Activated CD8-positive, alpha-beta memory T cell treated with anti-CD3 and anti-CD28 coated beads, Interleukin-2, amount 10 ng/mL, durations not matched to agents 7 days and 5 days (primary cell): Measurements from ENCODE around the gene WNK1. TPM values are rescaled to one million over a fixed set of nuclear protein-coding genes. Genes with fewer than 3 reads are reported as not detected.

Experiments
- ATAC-seq: fragments of 150-1000 bp; cut with Tn5 transposase; one replicate; pipeline ENCODE4 v1.10.0; 2021; ENCODE audit warnings: moderate library complexity
- CTCF ChIA-PET: fragments of 350-600 bp; sonication (Branson Sonifier 250); formaldehyde crosslinking; loops from one replicate; lab custom pipeline; 2021; ENCODE audit warnings: antibody characterized with exemption; lab: Charles Lee
- DNase-seq: peaks from one replicate; pipeline ENCODE4 v3.0.0-alpha.2; 2020
- H3K27ac Mint-ChIP-seq: one replicate; pipeline ENCODE4 v1.8.0; 2021; ENCODE audit warnings: mild to moderate bottlenecking, mixed read lengths
- H3K27me3 Mint-ChIP-seq: one replicate; pipeline ENCODE4 v1.8.0; 2021; ENCODE audit warnings: mixed read lengths
- H3K36me3 Mint-ChIP-seq: one replicate; pipeline ENCODE4 v1.8.0; 2021; ENCODE audit warnings: mild to moderate bottlenecking, mixed read lengths
- H3K4me1 Mint-ChIP-seq: one replicate; pipeline ENCODE4 v1.8.0; 2021; ENCODE audit warnings: mixed read lengths
- H3K4me3 Mint-ChIP-seq: one replicate; pipeline ENCODE4 v1.8.0; 2021; ENCODE audit warnings: mild to moderate bottlenecking, moderate library complexity, mixed read lengths
- H3K9me3 Mint-ChIP-seq: one replicate; pipeline ENCODE4 v1.8.0; 2022; ENCODE audit warnings: low read depth, mixed read lengths
- total RNA-seq, 2 experiments: library from RNA; stranded (reverse); gene quantifications; one replicate each; pipeline ENCODE4 v1.2.3, GENCODE V29; 2021

WNK1 gene
- total RNA-seq, 2 experiments from 2014 or later: 199 to 211 TPM

- H3K9me3 Mint-ChIP-seq: no peaks in the 10 kb centered on the region
- no peak for ATAC-seq
- no peak for DNase-seq
- CTCF ChIA-PET: interaction anchor here (1.4 kb wide), 1 partner anchor 8 kb away, joined by 3 read pairs; no protein-coding TSS in a partner anchor
- H3K4me1 Mint-ChIP-seq: peaks cover 6% of the 10 kb centered on the region
- H3K27ac Mint-ChIP-seq: no peak overlapping the region
- H3K36me3 Mint-ChIP-seq: peaks cover 29% of the 10 kb centered on the region
- H3K27me3 Mint-ChIP-seq: no peaks in the 10 kb centered on the region
- H3K4me3 Mint-ChIP-seq: no peak overlapping the region
Measured at GRCh38 chr12:868722-869121, 116.3 kb downstream of the WNK1 start.

GRCh38 chr12:870378-870777, 118.0 kb downstream of the WNK1 start:
- H3K4me1 Mint-ChIP-seq: peaks cover 12% of the 10 kb centered on the region
- no peaks in the 10 kb centered on the region for H3K27me3 Mint-ChIP-seq
- no peaks in the 10 kb centered on the region for H3K9me3 Mint-ChIP-seq
- CTCF ChIA-PET: interaction anchor here (0.8 to 1.0 kb wide), 2 partner anchors 9 to 24 kb away, joined by 3 read pairs; no protein-coding TSS in a partner anchor
- ATAC-seq (peak; percentile 53), DNase-seq (no peak)
- no peak overlapping the region for H3K4me3 Mint-ChIP-seq
- H3K36me3 Mint-ChIP-seq: peaks cover 29% of the 10 kb centered on the region
- no peak overlapping the region for H3K27ac Mint-ChIP-seq

GRCh38 chr12:873954-874353, 121.6 kb downstream of the WNK1 start:
- ATAC-seq: peak; percentile 53
- Mint-ChIP-seq H3K4me3 (no peak overlapping the region), H3K36me3 (peaks cover 24% of the 10 kb centered on the region), H3K27ac (no peak overlapping the region), H3K4me1 (peaks cover 12% of the 10 kb centered on the region), H3K27me3 (no peaks in the 10 kb centered on the region), H3K9me3 (no peaks in the 10 kb centered on the region)
- DNase-seq: no peak
- CTCF ChIA-PET: interaction anchor here (0.9 to 1.7 kb wide), 6 partner anchors 12 to 327 kb away, joined by 3 to 5 read pairs (median 3); partner anchors contain the start of gene RAD52

- H3K27me3 Mint-ChIP-seq: no peaks in the 10 kb centered on the region
- no peaks in the 10 kb centered on the region for H3K9me3 Mint-ChIP-seq
- CTCF ChIA-PET: interaction anchor here (0.6 to 1.0 kb wide), 3 partner anchors 65 to 547 kb away, joined by 3 to 4 read pairs (median 3); no protein-coding TSS in a partner anchor
- H3K4me3 Mint-ChIP-seq: no peak overlapping the region
- peaks cover 10% of the 10 kb centered on the region for H3K4me1 Mint-ChIP-seq
- H3K27ac Mint-ChIP-seq: no peak overlapping the region
- ATAC-seq (no peak), DNase-seq (no peak)
- H3K36me3 Mint-ChIP-seq: peaks cover 50% of the 10 kb centered on the region
Measured at GRCh38 chr12:879641-880040, 127.3 kb downstream of the WNK1 start.

- Mint-ChIP-seq H3K27me3 (no peaks in the 10 kb centered on the region), H3K4me3 (no peak overlapping the region), H3K9me3 (no peaks in the 10 kb centered on the region), H3K36me3 (peaks cover 59% of the 10 kb centered on the region), H3K4me1 (peaks cover 10% of the 10 kb centered on the region), H3K27ac (no peak overlapping the region)
- DNase-seq: no peak
- ATAC-seq: no peak
- CTCF ChIA-PET: interaction anchor here (1.0 kb wide), 1 partner anchor 66 kb away, joined by 4 read pairs; no protein-coding TSS in a partner anchor
Measured at GRCh38 chr12:880656-881055, 128.3 kb downstream of the WNK1 start.

- Mint-ChIP-seq H3K27me3 (no peaks in the 10 kb centered on the region), H3K4me3 (no peak overlapping the region), H3K9me3 (no peaks in the 10 kb centered on the region), H3K27ac (no peak overlapping the region), H3K4me1 (peaks cover 10% of the 10 kb centered on the region), H3K36me3 (peaks cover 67% of the 10 kb centered on the region)
- ATAC-seq (no peak), DNase-seq (no peak)
- CTCF ChIA-PET: interaction anchor here (1.5 kb wide), 1 partner anchor 24 kb away, joined by 4 read pairs; no protein-coding TSS in a partner anchor
Measured at GRCh38 chr12:884746-885414, 132.5 kb downstream of the WNK1 start.

DNA sequence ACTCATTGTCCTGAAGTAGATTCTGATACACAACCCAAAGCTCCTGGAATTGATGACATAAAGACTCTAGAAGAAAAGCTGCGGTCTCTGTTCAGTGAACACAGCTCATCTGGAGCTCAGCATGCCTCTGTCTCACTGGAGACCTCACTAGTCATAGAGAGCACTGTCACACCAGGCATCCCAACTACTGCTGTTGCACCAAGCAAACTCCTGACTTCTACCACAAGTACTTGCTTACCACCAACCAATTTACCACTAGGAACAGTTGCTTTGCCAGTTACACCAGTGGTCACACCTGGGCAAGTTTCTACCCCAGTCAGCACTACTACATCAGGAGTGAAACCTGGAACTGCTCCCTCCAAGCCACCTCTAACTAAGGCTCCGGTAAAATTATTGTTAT, 133.3 kb downstream of the WNK1 start:
- Mint-ChIP-seq H3K27me3 (no peaks in the 10 kb centered on the region), H3K27ac (no peak overlapping the region), H3K9me3 (no peaks in the 10 kb centered on the region), H3K36me3 (peaks cover 65% of the 10 kb centered on the region), H3K4me3 (no peak overlapping the region), H3K4me1 (peaks cover 10% of the 10 kb centered on the region)
- CTCF ChIA-PET: interaction anchor here (1.5 kb wide), 1 partner anchor 25 kb away, joined by 4 read pairs; no protein-coding TSS in a partner anchor
- DNase-seq: no peak
- ATAC-seq: no peak

- DNase-seq: no peak
- Mint-ChIP-seq H3K36me3 (peaks cover 61% of the 10 kb centered on the region), H3K27ac (no peak overlapping the region), H3K4me3 (no peak overlapping the region), H3K9me3 (no peaks in the 10 kb centered on the region), H3K4me1 (peaks cover 9% of the 10 kb centered on the region), H3K27me3 (no peaks in the 10 kb centered on the region)
- ATAC-seq: no peak
- CTCF ChIA-PET: no interaction called here
Measured at GRCh38 chr12:886206-886605, 133.8 kb downstream of the WNK1 start.

GRCh38 chr12:894226-894625, 141.8 kb downstream of the WNK1 start:
- no peaks in the 10 kb centered on the region for H3K4me1 Mint-ChIP-seq
- H3K27me3 Mint-ChIP-seq: no peaks in the 10 kb centered on the region
- no peak overlapping the region for H3K4me3 Mint-ChIP-seq
- ATAC-seq (no peak), DNase-seq (no peak)
- peaks cover 39% of the 10 kb centered on the region for H3K36me3 Mint-ChIP-seq
- CTCF ChIA-PET: interaction anchor here (0.7 to 1.7 kb wide), 5 partner anchors 12 to 324 kb away, joined by 3 to 5 read pairs (median 4); no protein-coding TSS in a partner anchor
- H3K9me3 Mint-ChIP-seq: no peaks in the 10 kb centered on the region
- no peak overlapping the region for H3K27ac Mint-ChIP-seq

- H3K27ac Mint-ChIP-seq: no peak overlapping the region
- CTCF ChIA-PET: no interaction called here
- DNase-seq (no peak), ATAC-seq (no peak)
- no peak overlapping the region for H3K4me3 Mint-ChIP-seq
- H3K36me3 Mint-ChIP-seq: peaks cover 46% of the 10 kb centered on the region
- no peaks in the 10 kb centered on the region for H3K4me1 Mint-ChIP-seq
- H3K27me3 Mint-ChIP-seq: no peaks in the 10 kb centered on the region
- no peaks in the 10 kb centered on the region for H3K9me3 Mint-ChIP-seq
Measured at GRCh38 chr12:896031-896430, 143.7 kb downstream of the WNK1 start.

GRCh38 chr12:897386-897785, 145.0 kb downstream of the WNK1 start:
- H3K27ac Mint-ChIP-seq: no peak overlapping the region
- H3K4me3 Mint-ChIP-seq: no peak overlapping the region
- no peak for ATAC-seq
- DNase-seq: no peak
- no peaks in the 10 kb centered on the region for H3K27me3 Mint-ChIP-seq
- H3K9me3 Mint-ChIP-seq: no peaks in the 10 kb centered on the region
- CTCF ChIA-PET: interaction anchor here (1.1 kb wide), 1 partner anchor 20 kb away, joined by 4 read pairs; no protein-coding TSS in a partner anchor
- peaks cover 2% of the 10 kb centered on the region for H3K4me1 Mint-ChIP-seq
- peaks cover 51% of the 10 kb centered on the region for H3K36me3 Mint-ChIP-seq

- Mint-ChIP-seq H3K4me1 (peaks cover 38% of the 10 kb centered on the region), H3K4me3 (no peak overlapping the region), H3K9me3 (no peaks in the 10 kb centered on the region), H3K27me3 (no peaks in the 10 kb centered on the region), H3K27ac (peak overlapping the region; percentile 21), H3K36me3 (peaks cover 59% of the 10 kb centered on the region)
- CTCF ChIA-PET: no interaction called here
- ATAC-seq (no peak), DNase-seq (no peak)
Measured at GRCh38 chr12:902581-902980, 150.2 kb downstream of the WNK1 start.

GRCh38 chr12:903055-903454, 150.7 kb downstream of the WNK1 start:
- H3K27me3 Mint-ChIP-seq: no peaks in the 10 kb centered on the region
- DNase-seq: no peak
- peak overlapping the region; percentile 21 for H3K27ac Mint-ChIP-seq
- CTCF ChIA-PET: interaction anchor here (1.2 kb wide), 1 partner anchor 190 kb away, joined by 4 read pairs; no protein-coding TSS in a partner anchor
- H3K4me1 Mint-ChIP-seq: peaks cover 38% of the 10 kb centered on the region
- no peak overlapping the region for H3K4me3 Mint-ChIP-seq
- H3K36me3 Mint-ChIP-seq: peaks cover 60% of the 10 kb centered on the region
- no peaks in the 10 kb centered on the region for H3K9me3 Mint-ChIP-seq
- no peak for ATAC-seq

- CTCF ChIA-PET: interaction anchor here (1.2 to 2.3 kb wide), 2 partner anchors 189 to 334 kb away, joined by 4 to 8 read pairs; no protein-coding TSS in a partner anchor
- Mint-ChIP-seq H3K4me3 (no peak overlapping the region), H3K36me3 (peaks cover 64% of the 10 kb centered on the region), H3K27me3 (no peaks in the 10 kb centered on the region), H3K9me3 (no peaks in the 10 kb centered on the region), H3K27ac (peak overlapping the region; percentile 68), H3K4me1 (peaks cover 38% of the 10 kb centered on the region)
- DNase-seq (no peak), ATAC-seq (no peak)
Measured at GRCh38 chr12:904010-904414, 151.6 kb downstream of the WNK1 start.
